ENCODE measurements around the gene GPR15LG. TPM values are rescaled to one million over a fixed set of nuclear protein-coding genes. Genes with fewer than 3 reads are reported as not detected.

GPR15LG gene
- total and polyA plus RNA-seq, 7 experiments from 2014 or later, result not detected

DNA sequence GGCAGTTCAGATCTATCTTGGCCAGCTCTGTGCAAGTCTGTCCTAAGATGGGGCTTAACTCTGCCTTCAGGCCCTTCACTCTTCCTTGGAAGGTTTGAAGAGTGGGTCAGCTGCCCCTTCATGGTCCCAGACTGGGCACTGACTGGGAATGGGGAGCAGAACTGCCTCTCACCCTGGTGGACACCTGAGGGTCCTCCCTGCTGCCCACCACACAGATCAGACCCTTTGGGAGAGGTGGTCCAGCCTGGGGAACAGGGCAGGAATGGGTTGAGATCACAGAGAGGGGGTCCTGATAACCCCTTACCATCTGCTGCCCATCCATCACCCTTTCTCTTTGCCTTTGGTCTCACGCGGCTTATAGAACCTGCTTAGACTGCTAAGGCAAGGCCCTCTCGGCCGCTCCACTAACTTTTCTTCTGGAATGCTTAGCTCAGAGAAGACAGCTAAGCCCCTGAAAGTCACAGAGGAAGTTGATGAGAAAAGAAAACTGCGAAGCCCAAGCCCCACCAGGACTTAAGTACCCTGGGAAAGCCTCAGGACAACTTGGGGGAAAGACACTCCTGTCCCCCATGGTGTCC is 20.3 kb downstream of the GPR15LG start:
- DNase-seq, result no peak
- ChIA-PET CTCF (interaction anchor here (1.7 kb wide), 1 partner anchor 46 kb away, joined by 5 read pairs; no protein-coding TSS in a partner anchor), POLR2A (interaction anchor here (0.6 kb wide), 1 partner anchor 87 kb away, joined by 4 read pairs; no protein-coding TSS in a partner anchor)
- Mint-ChIP-seq H3K36me3 (no peaks in the 10 kb centered on the region), H3K4me3 (peak overlapping the region in 9 of 10 donors; percentile 43 to 75 (median 62)), H3K9me3 (no peaks in the 10 kb centered on the region), H3K27me3 (peaks cover 0 to 59% (median 22%) of the 10 kb centered on the region in 5 donors), H3K27ac (peak overlapping the region in 1 of 9 donors; percentile 28), H3K4me1 (peaks cover 12 to 28% (median 16%) of the 10 kb centered on the region in 7 donors)
- intact Hi-C loops (cut with micrococcal nuclease), result loop anchor here in 1 of 2 donors (1.0 to 5.0 kb wide), 2 partner anchors 17 to 47 kb away; no protein-coding TSS in a partner anchor
- peaks cover 18 to 24% of the 10 kb centered on the region in 2 donors for H3K4me1 ChIP-seq (ENCODE audit: control insufficient read depth in 2 of 2, insufficient read depth in 2 of 2, low read length in 2 of 2)
- H3K27ac ChIP-seq (ENCODE audit: low read depth, low read length), result no peak overlapping the region
- peaks cover 0 to 3% of the 10 kb centered on the region in 2 donors for H3K27me3 ChIP-seq (ENCODE audit: control insufficient read depth in 2 of 2, insufficient read depth in 2 of 2, low read length in 2 of 2)
- no peaks in the 10 kb centered on the region for H3K9me3 ChIP-seq (ENCODE audit: control insufficient read depth in 2 of 3, low read length in 3 of 3)
- H3K4me3 ChIP-seq (ENCODE audit: low read length), result peak overlapping the region; percentile 52
- H3K36me3 ChIP-seq (ENCODE audit: control insufficient read depth in 2 of 3, insufficient read depth in 3 of 3, low read length in 3 of 3), result no peaks in the 10 kb centered on the region
- no peak for ATAC-seq

DNA sequence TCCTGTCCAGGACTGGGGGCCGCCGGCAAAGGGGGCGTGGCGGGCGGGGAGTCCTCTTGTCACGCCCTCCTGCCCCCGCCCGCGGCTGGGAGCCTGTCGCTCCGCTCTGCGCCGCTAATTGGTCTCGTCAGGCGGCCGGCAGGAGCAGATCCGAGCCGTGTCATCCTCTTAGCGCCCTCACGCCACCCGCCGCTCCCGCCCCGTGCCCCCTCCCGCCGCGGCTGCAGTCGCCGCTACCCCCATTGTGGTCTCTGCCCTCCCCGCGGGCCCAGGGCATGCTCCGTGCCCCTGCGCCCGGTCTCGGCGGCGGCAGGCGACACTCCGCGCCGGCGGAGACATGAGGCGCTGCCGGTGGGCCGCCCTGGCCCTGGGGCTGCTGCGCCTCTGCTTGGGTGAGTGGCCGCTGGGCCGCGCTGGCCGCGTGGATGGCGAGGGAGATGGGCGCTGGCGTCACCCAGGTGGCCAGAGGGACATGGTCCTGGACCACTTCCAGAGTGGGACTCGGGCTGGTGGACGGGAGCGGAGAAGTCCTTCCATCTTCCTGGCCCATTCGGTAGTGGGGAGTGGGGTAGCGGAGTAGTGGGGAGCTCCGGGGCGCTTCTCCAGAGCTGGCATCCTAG is 20.9 kb downstream of the GPR15LG start, which contains the start of gene CDHR1:
Gene CDHR1 (plus strand): TSS at position 114 of the 620 bp plus-strand sequence. CDS start 224 bp downstream, at position 338.
- intact Hi-C loops (cut with micrococcal nuclease), result loop anchor here in 1 of 2 donors (1.0 to 5.0 kb wide), 2 partner anchors 17 to 47 kb away; no protein-coding TSS in a partner anchor

DNA sequence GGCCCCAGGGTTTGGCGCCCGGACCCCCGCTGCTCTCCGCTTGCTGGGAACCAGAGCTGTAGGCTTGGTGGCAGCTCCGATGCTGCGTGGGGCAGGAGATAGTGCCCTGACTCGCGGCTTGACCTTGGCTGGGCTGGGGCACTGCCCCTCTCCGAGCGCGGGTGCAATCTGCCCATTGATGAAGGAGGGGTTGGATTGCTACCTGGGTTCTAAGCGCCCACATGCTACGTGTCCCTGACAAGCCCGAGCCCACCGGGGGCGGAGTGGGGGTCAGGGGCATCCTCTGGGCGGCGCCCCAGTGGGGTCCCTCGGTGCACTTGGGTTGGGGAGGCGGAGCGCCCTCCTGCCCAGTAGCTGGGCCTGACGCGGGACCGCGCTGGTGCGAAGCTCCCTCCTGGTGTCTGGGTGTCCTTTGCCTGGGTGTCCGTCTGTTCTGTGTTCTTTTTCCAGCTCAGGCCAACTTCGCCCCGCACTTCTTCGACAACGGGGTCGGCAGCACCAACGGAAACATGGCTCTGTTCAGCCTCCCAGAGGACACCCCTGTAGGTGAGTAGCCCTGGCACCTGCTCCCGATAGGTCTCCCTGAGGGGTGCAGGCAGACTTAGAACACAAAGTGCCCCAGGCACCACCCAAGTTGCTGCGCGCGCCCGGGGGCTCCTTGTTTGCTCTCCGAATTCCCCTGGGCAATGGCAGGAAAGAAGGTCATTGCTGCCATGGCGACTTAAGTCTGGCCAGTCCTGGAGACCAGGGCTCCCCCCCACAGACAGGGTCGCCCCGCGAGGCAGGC is 21.6 kb downstream of the GPR15LG start:
- DNase-seq, result no peak
- Histone ChIP-seq H3K27me3 (ENCODE audit: control insufficient read depth in 2 of 2, insufficient read depth in 2 of 2, low read length in 2 of 2) (peaks cover 0 to 3% of the 10 kb centered on the region in 2 donors), H3K4me3 (ENCODE audit: low read length) (peak overlapping the region; percentile 52), H3K27ac (ENCODE audit: low read depth, low read length) (no peak overlapping the region), H3K9me3 (ENCODE audit: control insufficient read depth in 2 of 3, low read length in 3 of 3) (no peaks in the 10 kb centered on the region), H3K4me1 (ENCODE audit: control insufficient read depth in 2 of 2, insufficient read depth in 2 of 2, low read length in 2 of 2) (peaks cover 18 to 23% of the 10 kb centered on the region in 2 donors), H3K36me3 (ENCODE audit: control insufficient read depth in 2 of 3, insufficient read depth in 3 of 3, low read length in 3 of 3) (no peaks in the 10 kb centered on the region)
- ChIA-PET CTCF (interaction anchor here (0.6 to 1.7 kb wide), 2 partner anchors 47 to 344 kb away, joined by 3 to 5 read pairs; no protein-coding TSS in a partner anchor), POLR2A (interaction anchor here (0.6 kb wide), 1 partner anchor 9 kb away, joined by 3 read pairs; no protein-coding TSS in a partner anchor)
- Mint-ChIP-seq H3K27ac (no peak overlapping the region), H3K36me3 (no peaks in the 10 kb centered on the region), H3K9me3 (no peaks in the 10 kb centered on the region), H3K27me3 (peaks cover 0 to 59% (median 22%) of the 10 kb centered on the region in 5 donors), H3K4me3 (peak overlapping the region; percentile 47 to 75 (median 65)), H3K4me1 (peaks cover 12 to 27% (median 16%) of the 10 kb centered on the region in 7 donors)
- no peak for ATAC-seq
- intact Hi-C loops (cut with micrococcal nuclease), result no loop called here

More for the DNA sequence above, 20.9 kb downstream of the GPR15LG start, which contains the start of gene CDHR1:
- no peak within 1 kb of the TSS for H3K27ac ChIP-seq (ENCODE audit: low read depth, low read length)
- ATAC-seq, result peak; percentile 79
- peak in 7 of 9 donors; percentile 12 to 49 (median 37) for DNase-seq
- H3K36me3 ChIP-seq (ENCODE audit: control insufficient read depth in 2 of 3, insufficient read depth in 3 of 3, low read length in 3 of 3), result no peaks in the 10 kb centered on the region
- H3K4me1 ChIP-seq (ENCODE audit: control insufficient read depth in 2 of 2, insufficient read depth in 2 of 2, low read length in 2 of 2), result peaks cover 18 to 24% of the 10 kb centered on the region in 2 donors
- H3K4me1 Mint-ChIP-seq, result peaks cover 12 to 28% (median 16%) of the 10 kb centered on the region in 7 donors
- H3K9me3 ChIP-seq (ENCODE audit: control insufficient read depth in 2 of 3, low read length in 3 of 3), result no peaks in the 10 kb centered on the region
- H3K4me3 Mint-ChIP-seq, result peak within 1 kb of the TSS; percentile 47 to 75 (median 65)
- peaks cover 0 to 3% of the 10 kb centered on the region in 2 donors for H3K27me3 ChIP-seq (ENCODE audit: control insufficient read depth in 2 of 2, insufficient read depth in 2 of 2, low read length in 2 of 2)
- no peaks in the 10 kb centered on the region for H3K9me3 Mint-ChIP-seq
- peak within 1 kb of the TSS in 1 of 9 donors; percentile 28 for H3K27ac Mint-ChIP-seq
- H3K4me3 ChIP-seq (ENCODE audit: low read length), result peak within 1 kb of the TSS; percentile 52
- ChIA-PET CTCF (interaction anchor here (0.6 to 1.7 kb wide), 2 partner anchors 46 to 344 kb away, joined by 3 to 5 read pairs; no protein-coding TSS in a partner anchor), POLR2A (interaction anchor here (0.6 kb wide), 1 partner anchor 9 kb away, joined by 3 read pairs; no protein-coding TSS in a partner anchor)
- H3K27me3 Mint-ChIP-seq, result peaks cover 0 to 59% (median 22%) of the 10 kb centered on the region in 5 donors
- no peaks in the 10 kb centered on the region for H3K36me3 Mint-ChIP-seq

DNA sequence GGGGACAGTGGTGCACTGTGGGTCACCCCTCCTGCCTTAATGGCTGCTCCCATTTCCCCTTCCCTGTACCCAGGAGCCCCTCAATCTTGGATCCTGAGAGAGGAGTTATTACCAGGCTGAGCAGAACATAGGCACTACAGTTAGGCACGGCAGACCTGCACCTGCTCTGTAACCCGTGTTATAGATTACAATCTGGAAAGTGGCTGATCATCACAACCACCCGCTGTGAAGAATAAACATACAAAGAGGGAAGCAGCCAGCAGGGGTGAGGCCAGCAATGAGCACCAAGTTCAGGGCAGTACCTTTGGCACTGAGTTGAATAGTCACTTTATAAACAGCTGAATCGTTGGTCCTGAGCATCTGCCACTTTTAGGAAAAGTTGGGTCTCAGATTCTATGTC is 22.5 kb downstream of the GPR15LG start:
- ChIA-PET CTCF (no interaction called here), POLR2A (no interaction called here)
- peaks cover 0 to 3% of the 10 kb centered on the region in 2 donors for H3K27me3 ChIP-seq (ENCODE audit: control insufficient read depth in 2 of 2, insufficient read depth in 2 of 2, low read length in 2 of 2)
- Mint-ChIP-seq H3K36me3 (no peaks in the 10 kb centered on the region), H3K27ac (no peak overlapping the region), H3K4me3 (peak overlapping the region in 3 of 10 donors; percentile 62 to 75 (median 66)), H3K4me1 (peaks cover 10 to 19% (median 11%) of the 10 kb centered on the region in 7 donors), H3K27me3 (peaks cover 0 to 58% (median 22%) of the 10 kb centered on the region in 5 donors), H3K9me3 (no peaks in the 10 kb centered on the region)
- H3K27ac ChIP-seq (ENCODE audit: low read depth, low read length), result no peak overlapping the region
- H3K4me3 ChIP-seq (ENCODE audit: low read length), result no peak overlapping the region
- no peaks in the 10 kb centered on the region for H3K9me3 ChIP-seq (ENCODE audit: control insufficient read depth in 2 of 3, low read length in 3 of 3)
- peaks cover 10 to 15% of the 10 kb centered on the region in 2 donors for H3K4me1 ChIP-seq (ENCODE audit: control insufficient read depth in 2 of 2, insufficient read depth in 2 of 2, low read length in 2 of 2)
- intact Hi-C loops (cut with micrococcal nuclease), result no loop called here
- ATAC-seq (no peak), DNase-seq (no peak)
- H3K36me3 ChIP-seq (ENCODE audit: control insufficient read depth in 2 of 3, insufficient read depth in 3 of 3, low read length in 3 of 3), result no peaks in the 10 kb centered on the region

DNA sequence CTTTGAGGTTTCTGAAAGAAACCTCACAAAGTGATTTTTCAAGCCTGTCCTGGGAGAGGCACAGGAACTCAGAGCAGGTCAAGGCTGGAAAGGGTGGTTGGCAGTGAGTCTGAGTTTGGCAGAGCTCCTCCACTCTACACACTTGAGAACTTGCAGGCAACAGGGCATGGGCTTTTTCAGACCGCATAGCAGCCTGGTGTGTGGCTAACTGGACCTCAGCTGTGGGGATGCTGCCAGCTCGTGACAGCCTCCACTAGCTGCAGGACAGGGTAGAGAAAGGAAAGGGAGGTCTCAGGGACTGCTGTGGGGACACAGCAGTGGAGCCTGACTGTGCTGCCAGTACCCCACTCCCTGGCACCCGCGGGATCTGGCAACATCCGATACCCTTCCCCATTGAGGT is 23.3 kb downstream of the GPR15LG start:
- POLR2A ChIA-PET, result no interaction called here
- intact Hi-C loops (cut with micrococcal nuclease), result no loop called here
- Mint-ChIP-seq H3K27ac (no peak overlapping the region), H3K4me3 (no peak overlapping the region), H3K9me3 (no peaks in the 10 kb centered on the region), H3K36me3 (no peaks in the 10 kb centered on the region), H3K27me3 (peaks cover 0 to 52% (median 19%) of the 10 kb centered on the region in 5 donors), H3K4me1 (peaks cover 3 to 13% (median 4%) of the 10 kb centered on the region in 7 donors)
- H3K27ac ChIP-seq (ENCODE audit: low read depth, low read length), result no peak overlapping the region
- DNase-seq (no peak), ATAC-seq (no peak)
- H3K27me3 ChIP-seq (ENCODE audit: control insufficient read depth in 2 of 2, insufficient read depth in 2 of 2, low read length in 2 of 2), result peaks cover 0 to 3% of the 10 kb centered on the region in 2 donors
- H3K9me3 ChIP-seq (ENCODE audit: control insufficient read depth in 2 of 3, low read length in 3 of 3), result no peaks in the 10 kb centered on the region
- H3K4me1 ChIP-seq (ENCODE audit: control insufficient read depth in 2 of 2, insufficient read depth in 2 of 2, low read length in 2 of 2), result peaks cover 4 to 7% of the 10 kb centered on the region in 2 donors
- H3K4me3 ChIP-seq (ENCODE audit: low read length), result no peak overlapping the region
- CTCF ChIA-PET, result no interaction called here
- H3K36me3 ChIP-seq (ENCODE audit: control insufficient read depth in 2 of 3, insufficient read depth in 3 of 3, low read length in 3 of 3), result no peaks in the 10 kb centered on the region

DNA sequence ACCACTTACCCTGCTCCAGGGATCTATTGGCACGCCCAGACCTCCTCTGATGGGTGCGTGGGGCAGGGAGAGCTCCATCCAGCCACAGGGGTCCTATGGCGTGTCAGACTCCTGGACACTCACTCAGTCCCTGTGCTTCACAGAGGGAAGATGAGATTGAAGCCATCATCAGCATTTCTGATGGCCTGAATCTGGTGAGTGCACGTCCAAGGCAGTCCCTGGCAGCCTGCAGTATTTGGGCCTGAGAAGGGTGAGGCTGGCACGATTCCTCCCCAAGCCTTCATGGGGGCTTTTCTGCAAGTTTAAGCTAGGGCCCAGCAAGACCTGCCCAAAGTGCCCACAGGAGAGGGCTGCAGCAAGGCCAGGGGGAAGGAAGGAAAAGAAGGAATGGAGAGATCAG is 24.0 kb downstream of the GPR15LG start:
- H3K27me3 Mint-ChIP-seq, result peaks cover 0 to 49% (median 19%) of the 10 kb centered on the region in 5 donors
- DNase-seq, result no peak

More for the DNA sequence above, 24.0 kb downstream of the GPR15LG start:
- no peak overlapping the region for H3K27ac ChIP-seq (ENCODE audit: low read depth, low read length)
- H3K36me3 Mint-ChIP-seq, result no peaks in the 10 kb centered on the region
- H3K36me3 ChIP-seq (ENCODE audit: control insufficient read depth in 2 of 3, insufficient read depth in 3 of 3, low read length in 3 of 3), result no peaks in the 10 kb centered on the region
- H3K27me3 ChIP-seq (ENCODE audit: control insufficient read depth in 2 of 2, insufficient read depth in 2 of 2, low read length in 2 of 2), result peaks cover 0 to 3% of the 10 kb centered on the region in 2 donors
- no peak for ATAC-seq
- H3K9me3 Mint-ChIP-seq, result no peaks in the 10 kb centered on the region
- H3K4me3 ChIP-seq (ENCODE audit: low read length), result no peak overlapping the region
- H3K9me3 ChIP-seq (ENCODE audit: control insufficient read depth in 2 of 3, low read length in 3 of 3), result no peaks in the 10 kb centered on the region
- POLR2A ChIA-PET, result interaction anchor here (0.6 kb wide), 1 partner anchor 39 kb away, joined by 3 read pairs; no protein-coding TSS in a partner anchor
- CTCF ChIA-PET, result interaction anchor here (0.6 kb wide), 1 partner anchor 40 kb away, joined by 4 read pairs; no protein-coding TSS in a partner anchor
- H3K4me3 Mint-ChIP-seq, result no peak overlapping the region
- peaks cover 4 to 7% of the 10 kb centered on the region in 2 donors for H3K4me1 ChIP-seq (ENCODE audit: control insufficient read depth in 2 of 2, insufficient read depth in 2 of 2, low read length in 2 of 2)
- H3K4me1 Mint-ChIP-seq, result peaks cover 0 to 11% (median 4%) of the 10 kb centered on the region in 7 donors
- intact Hi-C loops (cut with micrococcal nuclease), result no loop called here
- no peak overlapping the region for H3K27ac Mint-ChIP-seq

Data from naive thymus-derived CD4-positive, alpha-beta T cell (primary cell).